ENCODE results near the gene TENM4. TPM values are rescaled to one million over a fixed set of nuclear protein-coding genes. Genes with fewer than 3 reads are reported as not detected.
A peak's percentile ranks its signal among the peaks of the same experiment; 100 is the strongest.

Gene TENM4
- polyA plus RNA-seq, 3 donors: 0.31 to 1.7 TPM; not detected in 1

DNA sequence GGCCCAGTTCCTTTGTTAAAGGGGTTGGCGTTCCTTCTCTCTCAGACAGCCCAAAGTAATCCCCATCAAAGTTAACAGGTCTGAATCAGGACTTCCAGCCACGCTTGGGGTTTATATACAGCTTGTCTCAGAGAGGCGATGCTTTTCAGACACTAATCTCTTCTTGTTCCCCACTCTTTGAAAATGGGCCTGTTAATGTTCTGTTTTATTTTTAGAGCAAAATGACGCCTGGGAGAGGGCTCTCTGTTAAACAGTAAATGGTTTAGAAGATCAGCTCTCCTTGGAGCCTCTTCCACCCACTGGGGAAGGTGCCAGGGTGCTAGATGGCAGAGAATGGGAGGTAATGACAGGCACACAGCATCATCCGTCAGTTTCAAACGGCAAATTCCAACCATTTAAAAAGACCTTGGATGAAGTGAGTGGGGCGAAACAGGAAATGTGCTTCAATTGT, 630.2 kb downstream of the TENM4 start:
- Histone ChIP-seq H3K27ac (ENCODE audit: low read depth in 1 of 2, low read length in 2 of 2) (no peak overlapping the region), H3K4me2 (replicated peaks; ENCODE audit: extremely low read depth, low read length, poor library complexity, severe bottlenecking) (no peak overlapping the region), H3K27me3 (ENCODE audit: control insufficient read depth in 2 of 2, insufficient read depth in 2 of 2, low read length in 2 of 2) (no peaks in the 10 kb centered on the region), H3K36me3 (replicated peaks in 1 of 2; ENCODE audit: control insufficient read depth in 1 of 2, insufficient read depth in 2 of 2, low read length in 2 of 2) (no peaks in the 10 kb centered on the region), H3K9ac (ENCODE audit: insufficient read depth, low read length, poor library complexity, severe bottlenecking) (no peak overlapping the region), H4K20me1 (ENCODE audit: insufficient read depth, low read length) (no peaks in the 10 kb centered on the region), H3K9me3 (replicated peaks in 1 of 2; ENCODE audit: control insufficient read depth in 1 of 2, insufficient read depth in 1 of 2, low read length in 2 of 2) (no peaks in the 10 kb centered on the region), H2AFZ (ENCODE audit: insufficient read depth, low read depth, low read length, poor library complexity, severe bottlenecking) (no peak overlapping the region), H3K79me2 (ENCODE audit: insufficient read depth, low read length) (no peaks in the 10 kb centered on the region), H3K4me3 (replicated peaks in 1 of 3; ENCODE audit: low read depth in 2 of 3, low read length in 3 of 3) (no peak overlapping the region), H3K4me1 (ENCODE audit: control insufficient read depth in 1 of 2, insufficient read depth in 2 of 2, low read length in 2 of 2) (peaks cover 21 to 39% of the 10 kb centered on the region in 2 donors)
- peak overlapping the region in 1 of 7 donors; percentile 12 for H3K27ac Mint-ChIP-seq
- TF ChIP-seq, protein P1, sequence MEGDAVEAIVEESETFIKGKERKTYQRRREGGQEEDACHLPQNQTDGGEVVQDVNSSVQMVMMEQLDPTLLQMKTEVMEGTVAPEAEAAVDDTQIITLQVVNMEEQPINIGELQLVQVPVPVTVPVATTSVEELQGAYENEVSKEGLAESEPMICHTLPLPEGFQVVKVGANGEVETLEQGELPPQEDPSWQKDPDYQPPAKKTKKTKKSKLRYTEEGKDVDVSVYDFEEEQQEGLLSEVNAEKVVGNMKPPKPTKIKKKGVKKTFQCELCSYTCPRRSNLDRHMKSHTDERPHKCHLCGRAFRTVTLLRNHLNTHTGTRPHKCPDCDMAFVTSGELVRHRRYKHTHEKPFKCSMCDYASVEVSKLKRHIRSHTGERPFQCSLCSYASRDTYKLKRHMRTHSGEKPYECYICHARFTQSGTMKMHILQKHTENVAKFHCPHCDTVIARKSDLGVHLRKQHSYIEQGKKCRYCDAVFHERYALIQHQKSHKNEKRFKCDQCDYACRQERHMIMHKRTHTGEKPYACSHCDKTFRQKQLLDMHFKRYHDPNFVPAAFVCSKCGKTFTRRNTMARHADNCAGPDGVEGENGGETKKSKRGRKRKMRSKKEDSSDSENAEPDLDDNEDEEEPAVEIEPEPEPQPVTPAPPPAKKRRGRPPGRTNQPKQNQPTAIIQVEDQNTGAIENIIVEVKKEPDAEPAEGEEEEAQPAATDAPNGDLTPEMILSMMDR (IDR thresholded peaks at IDR 0.05): no peak
- 100% methylated on average over 2 of the region's 7 CpGs for WGBS (ENCODE audit: insufficient coverage)
- H3K27me3 Mint-ChIP-seq (ENCODE audit: low read depth in 3 of 3): peaks cover 5 to 8% (median 8%) of the 10 kb centered on the region in 3 donors
- H3K4me3 Mint-ChIP-seq: no peak overlapping the region
- peaks cover 23% of the 10 kb centered on the region for H3K4me1 Mint-ChIP-seq
- no peak for DNase-seq
- no peaks in the 10 kb centered on the region for H3K36me3 Mint-ChIP-seq
- intact Hi-C loops (cut with micrococcal nuclease): no loop called here
- peaks cover 0 to 10% (median 4%) of the 10 kb centered on the region in 7 donors for H3K9me3 Mint-ChIP-seq

DNA sequence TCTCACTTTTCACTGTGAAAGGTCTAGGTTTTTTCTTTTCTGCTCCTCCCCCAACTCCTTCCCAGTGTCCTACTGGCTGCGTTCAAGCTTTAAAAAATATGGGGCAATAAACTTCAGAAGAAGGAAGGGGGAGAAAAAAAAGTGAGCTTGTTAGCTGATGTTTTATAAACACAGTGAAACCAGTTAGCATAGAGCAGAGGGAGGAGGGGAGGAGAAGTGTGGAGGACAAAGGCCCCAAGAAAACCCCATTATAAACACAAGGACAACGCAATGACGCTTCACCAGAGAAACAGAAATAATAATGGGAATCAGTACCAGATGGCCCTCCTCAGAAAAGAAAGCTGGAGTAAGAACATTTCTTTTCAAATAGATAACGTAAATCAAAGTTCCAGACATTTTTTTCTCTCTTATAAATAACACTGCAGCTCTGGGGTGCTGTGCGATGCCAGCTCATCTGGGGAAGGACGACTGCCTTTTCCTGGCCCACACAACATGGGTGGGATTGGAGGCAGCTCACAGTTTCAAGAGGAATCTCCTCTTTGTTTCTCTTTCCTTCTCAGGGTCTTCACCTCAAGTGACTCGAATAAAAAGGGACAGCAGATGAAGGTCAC, 630.8 kb downstream of the TENM4 start:
- Histone ChIP-seq H3K79me2 (ENCODE audit: insufficient read depth, low read length) (no peaks in the 10 kb centered on the region), H3K9me3 (replicated peaks in 1 of 2; ENCODE audit: control insufficient read depth in 1 of 2, insufficient read depth in 1 of 2, low read length in 2 of 2) (no peaks in the 10 kb centered on the region), H3K4me1 (ENCODE audit: control insufficient read depth in 1 of 2, insufficient read depth in 2 of 2, low read length in 2 of 2) (peaks cover 18 to 39% of the 10 kb centered on the region in 2 donors), H2AFZ (ENCODE audit: insufficient read depth, low read depth, low read length, poor library complexity, severe bottlenecking) (no peak overlapping the region), H3K36me3 (replicated peaks in 1 of 2; ENCODE audit: control insufficient read depth in 1 of 2, insufficient read depth in 2 of 2, low read length in 2 of 2) (no peaks in the 10 kb centered on the region), H3K27ac (ENCODE audit: low read depth in 1 of 2, low read length in 2 of 2) (no peak overlapping the region), H3K9ac (ENCODE audit: insufficient read depth, low read length, poor library complexity, severe bottlenecking) (no peak overlapping the region), H4K20me1 (ENCODE audit: insufficient read depth, low read length) (no peaks in the 10 kb centered on the region), H3K4me3 (replicated peaks in 1 of 3; ENCODE audit: low read depth in 2 of 3, low read length in 3 of 3) (no peak overlapping the region), H3K27me3 (ENCODE audit: control insufficient read depth in 2 of 2, insufficient read depth in 2 of 2, low read length in 2 of 2) (no peaks in the 10 kb centered on the region), H3K4me2 (replicated peaks; ENCODE audit: extremely low read depth, low read length, poor library complexity, severe bottlenecking) (no peak overlapping the region)
- peak overlapping the region in 1 of 2 donors; percentile 30 for H3K4me3 Mint-ChIP-seq
- no peak for DNase-seq
- H3K4me1 Mint-ChIP-seq: peaks cover 20% of the 10 kb centered on the region
- no CpG with 5 or more reads among the region's 7 CpGs for WGBS (ENCODE audit: insufficient coverage)
- H3K9me3 Mint-ChIP-seq: peaks cover 0 to 10% (median 4%) of the 10 kb centered on the region in 7 donors
- H3K27ac Mint-ChIP-seq: no peak overlapping the region
- peaks cover 8% of the 10 kb centered on the region in 3 donors for H3K27me3 Mint-ChIP-seq (ENCODE audit: low read depth in 3 of 3)
- intact Hi-C loops (cut with micrococcal nuclease): no loop called here
- TF ChIP-seq, protein P1 (IDR thresholded peaks at IDR 0.05): no peak
- H3K36me3 Mint-ChIP-seq: no peaks in the 10 kb centered on the region

Measured in CD14-positive monocyte (primary cell).